Measurements from ENCODE around the gene GNAQ. TPM values are rescaled to one million over a fixed set of nuclear protein-coding genes. Genes with fewer than 3 reads are reported as not detected.

The GNAQ gene
- total and polyA plus RNA-seq, 10 donors = 4.4 to 52.3 (median 31.2) TPM

DNA sequence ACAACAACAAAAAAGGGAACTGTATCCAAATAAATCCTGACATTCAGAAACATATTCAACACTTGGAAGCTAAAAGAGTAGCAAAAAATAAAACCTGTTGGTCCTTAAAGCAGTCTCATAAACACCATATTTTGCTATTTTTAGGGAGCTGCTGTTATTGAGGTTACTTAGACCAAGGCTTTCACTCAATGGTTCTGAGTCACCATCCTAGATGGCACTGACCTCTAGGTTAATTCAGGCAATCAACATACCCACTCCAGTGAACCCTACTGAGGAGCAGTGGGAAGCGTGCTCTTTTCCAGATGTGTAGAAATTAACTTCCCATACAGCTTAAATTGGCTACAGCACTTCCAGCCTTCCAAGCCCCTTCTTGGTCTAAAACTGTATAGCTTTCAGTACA is 5.2 kb downstream of the GNAQ start:
- no peaks in the 10 kb centered on the region for H3K9me3 ChIP-seq
- peaks cover 3 to 92% (median 42%) of the 10 kb centered on the region in 6 donors for H3K4me1 ChIP-seq
- no peak overlapping the region for H3K4me3 ChIP-seq
- no peaks in the 10 kb centered on the region for H3K36me3 ChIP-seq
- H3K27me3 ChIP-seq (replicated peaks in 1 of 7) = peaks cover 0 to 31% (median 10%) of the 10 kb centered on the region in 7 donors
- peak overlapping the region in 1 of 8 donors; percentile 41 for H3K27ac ChIP-seq
- WGBS, 5 donors = 43 to 91% (median 74%) methylated on average over 1 of the region's 1 CpG
- intact Hi-C loops (cut with DNase I; ENCODE audit: low total_unique reads) = no loop called here
- TF ChIP-seq POLR2AphosphoS5 (IDR thresholded peaks at IDR 0.05) (no peak), POLR2A (IDR thresholded peaks at IDR 0.05) (no peak)
- TF ChIP-seq, protein P1, sequence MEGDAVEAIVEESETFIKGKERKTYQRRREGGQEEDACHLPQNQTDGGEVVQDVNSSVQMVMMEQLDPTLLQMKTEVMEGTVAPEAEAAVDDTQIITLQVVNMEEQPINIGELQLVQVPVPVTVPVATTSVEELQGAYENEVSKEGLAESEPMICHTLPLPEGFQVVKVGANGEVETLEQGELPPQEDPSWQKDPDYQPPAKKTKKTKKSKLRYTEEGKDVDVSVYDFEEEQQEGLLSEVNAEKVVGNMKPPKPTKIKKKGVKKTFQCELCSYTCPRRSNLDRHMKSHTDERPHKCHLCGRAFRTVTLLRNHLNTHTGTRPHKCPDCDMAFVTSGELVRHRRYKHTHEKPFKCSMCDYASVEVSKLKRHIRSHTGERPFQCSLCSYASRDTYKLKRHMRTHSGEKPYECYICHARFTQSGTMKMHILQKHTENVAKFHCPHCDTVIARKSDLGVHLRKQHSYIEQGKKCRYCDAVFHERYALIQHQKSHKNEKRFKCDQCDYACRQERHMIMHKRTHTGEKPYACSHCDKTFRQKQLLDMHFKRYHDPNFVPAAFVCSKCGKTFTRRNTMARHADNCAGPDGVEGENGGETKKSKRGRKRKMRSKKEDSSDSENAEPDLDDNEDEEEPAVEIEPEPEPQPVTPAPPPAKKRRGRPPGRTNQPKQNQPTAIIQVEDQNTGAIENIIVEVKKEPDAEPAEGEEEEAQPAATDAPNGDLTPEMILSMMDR (IDR thresholded peaks at IDR 0.05 in 8 of 11, conservative IDR thresholded peaks at IDR 0.05 in 3 of 11) = no peak
- no peak for DNase-seq

- 73 to 87% (median 79%) methylated on average over 7 of the region's 7 CpGs for WGBS, 5 donors
- peak overlapping the region in 1 of 8 donors; percentile 39 for H3K27ac ChIP-seq
- peaks cover 0 to 27% (median 0%) of the 10 kb centered on the region in 7 donors for H3K27me3 ChIP-seq (replicated peaks in 1 of 7)
- peaks cover 3 to 100% (median 48%) of the 10 kb centered on the region in 6 donors for H3K4me1 ChIP-seq
- intact Hi-C loops (cut with DNase I; ENCODE audit: low total_unique reads) = no loop called here
- TF ChIP-seq, protein P1 (IDR thresholded peaks at IDR 0.05 in 8 of 11, conservative IDR thresholded peaks at IDR 0.05 in 3 of 11) = no peak
- TF ChIP-seq POLR2A (IDR thresholded peaks at IDR 0.05) (no peak), POLR2AphosphoS5 (IDR thresholded peaks at IDR 0.05) (no peak)
- no peaks in the 10 kb centered on the region for H3K36me3 ChIP-seq
- H3K4me3 ChIP-seq = no peak overlapping the region
- DNase-seq = no peak
- H3K9me3 ChIP-seq = no peaks in the 10 kb centered on the region
Observed at GRCh38 chr9:78025186-78025585, 6.4 kb downstream of the GNAQ start.

DNA sequence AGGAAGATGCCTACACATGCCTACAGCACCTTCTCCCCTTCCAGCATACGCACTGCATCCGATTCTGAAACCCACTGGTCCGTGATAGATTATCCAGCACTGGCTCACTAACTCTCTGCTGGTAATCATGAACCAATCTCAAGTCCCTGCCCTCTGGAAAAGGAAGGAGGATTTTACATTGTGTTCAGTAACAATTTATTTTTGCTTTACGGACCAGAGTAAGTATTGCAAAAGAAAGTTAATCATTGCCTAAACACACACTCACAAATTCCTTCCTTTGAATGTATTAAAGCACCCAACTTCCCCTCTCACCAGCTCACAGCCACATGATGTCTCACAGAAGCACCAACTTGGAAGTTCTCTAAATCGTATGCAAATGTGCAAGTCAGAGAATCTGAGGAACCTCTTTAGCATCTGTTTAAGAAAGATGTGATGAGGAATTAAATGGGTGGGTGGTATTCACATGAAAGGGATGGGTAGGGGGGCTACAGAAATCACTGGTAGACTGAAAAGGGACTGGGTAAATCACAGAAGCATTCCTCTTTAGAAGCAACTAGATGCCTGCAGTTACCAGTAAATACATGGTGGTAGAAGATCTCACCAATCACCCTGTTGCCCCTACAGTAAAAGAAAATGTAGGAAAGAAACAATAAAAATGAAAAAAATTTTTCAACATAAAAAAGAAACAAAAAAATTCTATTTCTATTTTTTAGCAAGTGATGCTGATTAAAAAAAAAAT is 8.4 kb downstream of the GNAQ start:
- Histone ChIP-seq H3K9me3 (no peaks in the 10 kb centered on the region), H3K4me3 (peak overlapping the region in 1 of 8 donors; percentile 8), H3K27ac (peak overlapping the region; percentile 23 to 85 (median 56)), H3K27me3 (replicated peaks in 1 of 7) (peaks cover 0 to 25% (median 0%) of the 10 kb centered on the region in 7 donors), H3K36me3 (no peaks in the 10 kb centered on the region), H3K4me1 (peaks cover 3 to 100% (median 43%) of the 10 kb centered on the region in 6 donors)
- TF ChIP-seq POLR2A (IDR thresholded peaks at IDR 0.05) (no peak), POLR2AphosphoS5 (IDR thresholded peaks at IDR 0.05) (peak in 1 of 3 donors; percentile 60)
- intact Hi-C loops (cut with DNase I; ENCODE audit: low total_unique reads) = no loop called here
- WGBS, 5 donors = 28 to 40% (median 37%) methylated on average over 5 of the region's 5 CpGs
- DNase-seq = no peak

DNA sequence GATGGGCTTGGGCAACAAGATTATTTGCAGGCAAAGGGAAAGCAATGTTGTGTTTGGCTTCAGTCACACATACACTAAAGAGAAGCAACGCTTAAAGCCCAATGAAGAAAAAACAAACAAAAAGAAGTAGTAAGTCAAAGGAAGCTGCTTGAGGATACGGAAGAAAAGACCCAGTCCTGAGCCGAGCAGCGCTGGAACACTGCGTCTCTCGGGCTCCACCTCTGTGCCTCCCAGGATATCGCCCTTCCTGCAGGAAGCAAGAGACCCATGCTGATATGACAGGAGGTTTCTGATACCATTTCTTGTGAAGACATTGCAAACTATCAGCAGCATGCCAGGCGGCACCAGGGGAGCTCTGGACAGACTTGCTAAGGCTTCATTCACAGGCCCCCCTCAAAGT is 9.9 kb downstream of the GNAQ start:
- Histone ChIP-seq H3K36me3 (no peaks in the 10 kb centered on the region), H3K9me3 (no peaks in the 10 kb centered on the region), H3K27me3 (replicated peaks in 1 of 7) (peaks cover 0 to 25% (median 0%) of the 10 kb centered on the region in 7 donors), H3K4me1 (peaks cover 3 to 100% (median 35%) of the 10 kb centered on the region in 6 donors), H3K4me3 (no peak overlapping the region), H3K27ac (peak overlapping the region in 5 of 8 donors; percentile 21 to 85 (median 75))
- DNase-seq = no peak
- TF ChIP-seq, protein P1 (IDR thresholded peaks at IDR 0.05 in 8 of 11, conservative IDR thresholded peaks at IDR 0.05 in 3 of 11) = no peak
- no peak for TF ChIP-seq POLR2AphosphoS5 (IDR thresholded peaks at IDR 0.05)
- no peak for TF ChIP-seq POLR2A (IDR thresholded peaks at IDR 0.05)
- intact Hi-C loops (cut with DNase I; ENCODE audit: low total_unique reads) = no loop called here
- 38 to 60% (median 45%) methylated on average over 8 of the region's 8 CpGs for WGBS, 5 donors
